Measurements from ENCODE around the gene RGS17. TPM values are rescaled to one million over a fixed set of nuclear protein-coding genes. Genes with fewer than 3 reads are reported as not detected.

Gene RGS17
- total RNA-seq, 1 experiment from 2014 or later: 0.70 TPM

- Histone ChIP-seq H3K79me2 (ENCODE audit: low read depth) (no peaks in the 10 kb centered on the region), H3K4me1 (replicated peaks; ENCODE audit: insufficient read depth) (no peaks in the 10 kb centered on the region), H3K9me2 (ENCODE audit: insufficient read depth) (no peaks in the 10 kb centered on the region), H3K4me2 (no peak overlapping the region), H3K9me3 (ENCODE audit: insufficient read depth, low read depth) (no peaks in the 10 kb centered on the region), H3F3A (ENCODE audit: insufficient read depth, low read depth) (no peaks in the 10 kb centered on the region), H2AFZ (no peak overlapping the region), H3K36me3 (ENCODE audit: low read depth) (no peaks in the 10 kb centered on the region), H4K20me1 (ENCODE audit: insufficient read depth) (no peaks in the 10 kb centered on the region), H3K27me3 (ENCODE audit: insufficient read depth, low read depth) (no peaks in the 10 kb centered on the region), H3K4me3 (no peak overlapping the region), H3K27ac (no peak overlapping the region)
- intact Hi-C loops (cut with micrococcal nuclease; ENCODE audit: unreplicated experiment): no loop called here
- BruUV-seq (replicated peaks): no TSS peak
- ChIA-PET CTCF (no interaction called here), POLR2A (ENCODE audit: unreplicated experiment) (no interaction called here)
- TF ChIP-seq, protein P1, sequence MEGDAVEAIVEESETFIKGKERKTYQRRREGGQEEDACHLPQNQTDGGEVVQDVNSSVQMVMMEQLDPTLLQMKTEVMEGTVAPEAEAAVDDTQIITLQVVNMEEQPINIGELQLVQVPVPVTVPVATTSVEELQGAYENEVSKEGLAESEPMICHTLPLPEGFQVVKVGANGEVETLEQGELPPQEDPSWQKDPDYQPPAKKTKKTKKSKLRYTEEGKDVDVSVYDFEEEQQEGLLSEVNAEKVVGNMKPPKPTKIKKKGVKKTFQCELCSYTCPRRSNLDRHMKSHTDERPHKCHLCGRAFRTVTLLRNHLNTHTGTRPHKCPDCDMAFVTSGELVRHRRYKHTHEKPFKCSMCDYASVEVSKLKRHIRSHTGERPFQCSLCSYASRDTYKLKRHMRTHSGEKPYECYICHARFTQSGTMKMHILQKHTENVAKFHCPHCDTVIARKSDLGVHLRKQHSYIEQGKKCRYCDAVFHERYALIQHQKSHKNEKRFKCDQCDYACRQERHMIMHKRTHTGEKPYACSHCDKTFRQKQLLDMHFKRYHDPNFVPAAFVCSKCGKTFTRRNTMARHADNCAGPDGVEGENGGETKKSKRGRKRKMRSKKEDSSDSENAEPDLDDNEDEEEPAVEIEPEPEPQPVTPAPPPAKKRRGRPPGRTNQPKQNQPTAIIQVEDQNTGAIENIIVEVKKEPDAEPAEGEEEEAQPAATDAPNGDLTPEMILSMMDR (conservative IDR thresholded peaks at IDR 0.05): no peak
- no peak for TF ChIP-seq EZH2 (IDR thresholded peaks at IDR 0.05; ENCODE audit: low read depth)
- DNase-seq: no peak
Measured at GRCh38 chr6:153099636-153100035, 31.4 kb downstream of the RGS17 start.

DNA sequence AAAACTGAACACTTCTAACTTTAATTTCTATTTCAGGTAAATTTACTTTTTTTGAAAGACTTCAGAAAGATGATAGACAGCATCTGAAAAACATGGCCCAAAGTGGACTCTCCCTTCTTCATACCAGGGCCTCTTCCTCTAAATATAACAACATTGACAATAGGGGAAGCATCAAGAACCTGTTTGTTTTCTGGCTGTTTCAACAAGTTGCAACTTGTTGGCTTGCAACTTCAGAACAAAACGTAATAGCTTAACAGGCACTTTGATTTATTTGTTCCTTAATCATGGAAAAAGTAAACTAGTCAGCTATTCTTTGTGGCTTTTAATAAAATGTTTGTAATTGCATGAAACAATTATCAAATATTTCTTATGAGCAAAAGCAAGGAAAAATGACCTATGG, 34.3 kb downstream of the RGS17 start:
- Histone ChIP-seq H3K9me3 (ENCODE audit: insufficient read depth, low read depth) (no peaks in the 10 kb centered on the region), H3K4me2 (no peak overlapping the region), H3K9me2 (ENCODE audit: insufficient read depth) (no peaks in the 10 kb centered on the region), H3F3A (ENCODE audit: insufficient read depth, low read depth) (peaks cover 9% of the 10 kb centered on the region; the same call in 1 of the 2 replicates), H3K27ac (no peak overlapping the region), H3K36me3 (ENCODE audit: low read depth) (no peaks in the 10 kb centered on the region), H3K4me3 (no peak overlapping the region), H2AFZ (no peak overlapping the region), H3K79me2 (ENCODE audit: low read depth) (no peaks in the 10 kb centered on the region), H3K27me3 (ENCODE audit: insufficient read depth, low read depth) (no peaks in the 10 kb centered on the region), H4K20me1 (ENCODE audit: insufficient read depth) (no peaks in the 10 kb centered on the region), H3K4me1 (replicated peaks; ENCODE audit: insufficient read depth) (peaks cover 17% of the 10 kb centered on the region)
- intact Hi-C loops (cut with micrococcal nuclease; ENCODE audit: unreplicated experiment): no loop called here
- no peak for TF ChIP-seq EZH2 (IDR thresholded peaks at IDR 0.05; ENCODE audit: low read depth)
- TF ChIP-seq, protein P1 (conservative IDR thresholded peaks at IDR 0.05): no peak
- ChIA-PET POLR2A (ENCODE audit: unreplicated experiment) (no interaction called here), CTCF (no interaction called here)
- DNase-seq: no peak
- no TSS peak for BruUV-seq (replicated peaks)

- intact Hi-C loops (cut with micrococcal nuclease; ENCODE audit: unreplicated experiment): no loop called here
- CTCF ChIA-PET: no interaction called here
- BruUV-seq (replicated peaks): no TSS peak
Measured at GRCh38 chr6:153096031-153096430, 35.1 kb downstream of the RGS17 start.

More at GRCh38 chr6:153096031-153096430, 35.1 kb downstream of the RGS17 start:
- Histone ChIP-seq H3K9me2 (ENCODE audit: insufficient read depth) (no peaks in the 10 kb centered on the region), H3K36me3 (ENCODE audit: low read depth) (no peaks in the 10 kb centered on the region), H3K9me3 (ENCODE audit: insufficient read depth, low read depth) (no peaks in the 10 kb centered on the region), H3K79me2 (ENCODE audit: low read depth) (no peaks in the 10 kb centered on the region), H4K20me1 (ENCODE audit: insufficient read depth) (no peaks in the 10 kb centered on the region), H3K27ac (no peak overlapping the region), H3K4me2 (no peak overlapping the region), H3F3A (ENCODE audit: insufficient read depth, low read depth) (peaks cover 9% of the 10 kb centered on the region; the same call in 1 of the 2 replicates), H3K4me1 (replicated peaks; ENCODE audit: insufficient read depth) (peaks cover 21% of the 10 kb centered on the region), H3K27me3 (ENCODE audit: insufficient read depth, low read depth) (no peaks in the 10 kb centered on the region), H2AFZ (no peak overlapping the region), H3K4me3 (no peak overlapping the region)
- no peak for DNase-seq
- TF ChIP-seq, protein P1 (conservative IDR thresholded peaks at IDR 0.05): no peak
- no peak for TF ChIP-seq EZH2 (IDR thresholded peaks at IDR 0.05; ENCODE audit: low read depth)
- POLR2A ChIA-PET (ENCODE audit: unreplicated experiment): no interaction called here
